ENCODE measurements around the gene PCDHB2. TPM values are rescaled to one million over a fixed set of nuclear protein-coding genes. Genes with fewer than 3 reads are reported as not detected.

The PCDHB2 gene
- total RNA-seq, 1 donor from 2014 or later = 34.2 TPM

Other genes starting within 250 kb of the PCDHB2 start
- gene PCDHA9, start 246.2 kb upstream of the PCDHB2 start, total RNA-seq (ENCODE audit: low replicate concordance) = 2.0 TPM in 2 replicates
- gene PCDHA10, start 238.7 kb upstream of the PCDHB2 start, total RNA-seq (ENCODE audit: low replicate concordance) = 8.0 and 11.7 TPM in 2 replicates
- 5.4 and 6.3 TPM in 2 replicates for gene PCDHA11, start 225.7 kb upstream of the PCDHB2 start, total RNA-seq (ENCODE audit: low replicate concordance)
- gene PCDHA12, start 219.3 kb upstream of the PCDHB2 start, total RNA-seq (ENCODE audit: low replicate concordance) = 3.4 and 5.9 TPM in 2 replicates
- 1.9 and 2.3 TPM in 2 replicates for gene PCDHA13, start 212.5 kb upstream of the PCDHB2 start, total RNA-seq (ENCODE audit: low replicate concordance)
- gene PCDHAC1, start 168.3 kb upstream of the PCDHB2 start, total RNA-seq (ENCODE audit: low replicate concordance) = 2.9 and 5.9 TPM in 2 replicates
- 1.9 and 2.5 TPM in 2 replicates for gene PCDHAC2, start 128.1 kb upstream of the PCDHB2 start, total RNA-seq (ENCODE audit: low replicate concordance)
- gene PCDHB1, start 43.2 kb upstream of the PCDHB2 start, total RNA-seq (ENCODE audit: low replicate concordance) = 0.03 and 0.07 TPM in 2 replicates
- gene PCDHB3, start 5.9 kb downstream of the PCDHB2 start, total RNA-seq (ENCODE audit: low replicate concordance) = 5.6 and 6.7 TPM in 2 replicates
- 1.9 and 2.3 TPM in 2 replicates for gene PCDHB4, start 27.2 kb downstream of the PCDHB2 start, total RNA-seq (ENCODE audit: low replicate concordance)
- gene PCDHB5, start 40.6 kb downstream of the PCDHB2 start, total RNA-seq (ENCODE audit: low replicate concordance) = 11.9 and 15.2 TPM in 2 replicates
- gene PCDHB6, start 55.4 kb downstream of the PCDHB2 start, total RNA-seq (ENCODE audit: low replicate concordance) = 0.90 and 1.5 TPM in 2 replicates
- 0.21 and 0.90 TPM in 2 replicates for gene PCDHB7, start 78.0 kb downstream of the PCDHB2 start, total RNA-seq (ENCODE audit: low replicate concordance)
- 0.31 TPM in 1 of 2 replicates, not detected in the other for gene PCDHB8, start 83.2 kb downstream of the PCDHB2 start, total RNA-seq (ENCODE audit: low replicate concordance)
- 4.0 and 4.5 TPM in 2 replicates for gene PCDHB16, start 87.8 kb downstream of the PCDHB2 start, total RNA-seq (ENCODE audit: low replicate concordance)
- gene PCDHB9, start 92.5 kb downstream of the PCDHB2 start, total RNA-seq (ENCODE audit: low replicate concordance) = 3.1 and 4.6 TPM in 2 replicates
- 9.3 and 10.4 TPM in 2 replicates for gene PCDHB10, start 97.7 kb downstream of the PCDHB2 start, total RNA-seq (ENCODE audit: low replicate concordance)
- gene PCDHB11, start 105.0 kb downstream of the PCDHB2 start, total RNA-seq (ENCODE audit: low replicate concordance) = 3.8 and 4.0 TPM in 2 replicates
- 3.0 and 3.8 TPM in 2 replicates for gene PCDHB12, start 114.1 kb downstream of the PCDHB2 start, total RNA-seq (ENCODE audit: low replicate concordance)
- 2.4 and 3.0 TPM in 2 replicates for gene PCDHB13, start 119.3 kb downstream of the PCDHB2 start, total RNA-seq (ENCODE audit: low replicate concordance)
- 7.2 and 7.4 TPM in 2 replicates for gene PCDHB14, start 128.7 kb downstream of the PCDHB2 start, total RNA-seq (ENCODE audit: low replicate concordance)
- gene PCDHB15, start 150.8 kb downstream of the PCDHB2 start, total RNA-seq (ENCODE audit: low replicate concordance) = 7.8 and 9.4 TPM in 2 replicates
- 0.22 and 0.96 TPM in 2 replicates for gene SLC25A2, start 209.4 kb downstream of the PCDHB2 start, total RNA-seq (ENCODE audit: low replicate concordance)
- gene TAF7, start 226.2 kb downstream of the PCDHB2 start, total RNA-seq (ENCODE audit: low replicate concordance) = 121 and 157 TPM in 2 replicates
- 1.0 and 1.5 TPM in 2 replicates for gene PCDHGA1, start 235.9 kb downstream of the PCDHB2 start, total RNA-seq (ENCODE audit: low replicate concordance)
- gene PCDHGA2, start 244.1 kb downstream of the PCDHB2 start, total RNA-seq (ENCODE audit: low replicate concordance) = 0.37 and 0.71 TPM in 2 replicates
- gene PCDHGA3, start 249.2 kb downstream of the PCDHB2 start, total RNA-seq (ENCODE audit: low replicate concordance) = 0.34 and 0.54 TPM in 2 replicates